Vagina (tissue), 2 donors: ENCODE data around the gene MOBP. TPM values are rescaled to one million over a fixed set of nuclear protein-coding genes. Genes with fewer than 3 reads are reported as not detected.

Experiments
- DNase-seq, 2 donors: peaks; one replicate each; pipeline ENCODE4 v3.0.0-alpha.2; 2017; ENCODE audit errors: extremely low spot score in 2 of 2
- H3K27ac ChIP-seq: fragments of 200-600 bp; sonication (generic); one replicate; pipeline ENCODE4 v1.5.1; 2019
- H3K27me3 ChIP-seq: fragments of 200-600 bp; sonication (generic); one replicate; pipeline ENCODE4 v1.5.1; 2019
- H3K36me3 ChIP-seq, 2 donors: fragments of 200-600 bp; sonication (generic); one replicate each; pipeline ENCODE4 v1.5.1; 2017 to 2019
- H3K4me1 ChIP-seq: fragments of 200-600 bp; sonication (generic); one replicate; pipeline ENCODE4 v1.5.1; 2019
- H3K4me3 ChIP-seq, 2 donors: fragments of 200-600 bp; sonication (generic); 1 replicate in 1 of 2; 2 replicates in 1 of 2; pipeline ENCODE4 v1.5.1; 2016 to 2019
- H3K9me3 ChIP-seq: fragments of 200-600 bp; sonication (generic); one replicate; pipeline ENCODE4 v1.5.1; 2019
- CTCF ChIP-seq, 3 experiments: fragments of 450-650 bp in 2 of 3; fragments of 200-600 bp in 1 of 3; sonication (generic) in 1 of 3; IDR thresholded peaks; one replicate each; pipeline ENCODE4 v1.5.1; 2017 to 2019; ENCODE audit warnings: antibody characterized with exemption in 3 of 3, mild to moderate bottlenecking in 2 of 3, moderate library complexity in 2 of 3
- POLR2A ChIP-seq, 2 donors: fragments of 450-650 bp; IDR thresholded peaks; one replicate each; pipeline ENCODE4 v1.6.1; 2017; ENCODE audit warnings: antibody characterized with exemption in 2 of 2, mild to moderate bottlenecking in 2 of 2, moderate library complexity in 2 of 2
- POLR2AphosphoS5 ChIP-seq, 2 donors: sonication (generic); formaldehyde crosslinking; IDR thresholded peaks; one replicate each; pipeline ENCODE4 v1.9.0; 2017; ENCODE audit warnings: antibody characterized with exemption in 2 of 2, mild to moderate bottlenecking in 2 of 2, low read depth in 1 of 2; ENCODE audit not compliant: insufficient read depth in 1 of 2
- intact Hi-C: fragments of 100-400 bp; cut with DNase I; formaldehyde crosslinking; loops from one replicate; pipeline ENCODE4 v1.15.1; 2023
- total RNA-seq: library from RNA; depleted of rRNA; stranded (reverse); fragments of >200 nt; gene quantifications from one replicate; pipeline ENCODE4 v1.2.3, GENCODE V29; 2016

The MOBP gene
- total RNA-seq, 1 donor from 2014 or later: not detected

GRCh38 chr3:39476783-39477182 is 9.3 kb downstream of the MOBP start:
- no peaks in the 10 kb centered on the region for H3K27me3 ChIP-seq
- no peaks in the 10 kb centered on the region for H3K4me1 ChIP-seq
- intact Hi-C loops: no loop called here
- no peaks in the 10 kb centered on the region for H3K36me3 ChIP-seq
- DNase-seq: no peak
- no peaks in the 10 kb centered on the region for H3K9me3 ChIP-seq
- TF ChIP-seq POLR2AphosphoS5 (IDR thresholded peaks at IDR 0.05; ENCODE audit: insufficient read depth in 1 of 2, low read depth in 1 of 2): no peak
- no peak for TF ChIP-seq POLR2A (IDR thresholded peaks at IDR 0.05)
- no peak for TF ChIP-seq CTCF (IDR thresholded peaks at IDR 0.05)
- H3K27ac ChIP-seq: no peak overlapping the region
- H3K4me3 ChIP-seq: no peak overlapping the region

- intact Hi-C loops: no loop called here
- no peak for DNase-seq
Observed at GRCh38 chr3:39478226-39478625, 10.7 kb downstream of the MOBP start.

GRCh38 chr3:39479701-39480414 is 12.4 kb downstream of the MOBP start:
- no peak for DNase-seq
- Histone ChIP-seq H3K27ac (no peak overlapping the region), H3K27me3 (no peaks in the 10 kb centered on the region), H3K9me3 (no peaks in the 10 kb centered on the region), H3K4me1 (no peaks in the 10 kb centered on the region), H3K36me3 (no peaks in the 10 kb centered on the region), H3K4me3 (no peak overlapping the region)
- no peak for TF ChIP-seq CTCF (IDR thresholded peaks at IDR 0.05)
- TF ChIP-seq POLR2A (IDR thresholded peaks at IDR 0.05): no peak
- TF ChIP-seq POLR2AphosphoS5 (IDR thresholded peaks at IDR 0.05; ENCODE audit: insufficient read depth in 1 of 2, low read depth in 1 of 2): no peak
- intact Hi-C loops: no loop called here

More at GRCh38 chr3:39478226-39478625, 10.7 kb downstream of the MOBP start:
- Histone ChIP-seq H3K4me1 (no peaks in the 10 kb centered on the region), H3K9me3 (no peaks in the 10 kb centered on the region), H3K27me3 (no peaks in the 10 kb centered on the region), H3K4me3 (no peak overlapping the region), H3K36me3 (no peaks in the 10 kb centered on the region), H3K27ac (no peak overlapping the region)
- TF ChIP-seq POLR2A (IDR thresholded peaks at IDR 0.05): no peak
- no peak for TF ChIP-seq POLR2AphosphoS5 (IDR thresholded peaks at IDR 0.05; ENCODE audit: insufficient read depth in 1 of 2, low read depth in 1 of 2)
- no peak for TF ChIP-seq CTCF (IDR thresholded peaks at IDR 0.05)

- intact Hi-C loops: no loop called here
- no peak overlapping the region for H3K27ac ChIP-seq
- H3K9me3 ChIP-seq: no peaks in the 10 kb centered on the region
- H3K4me1 ChIP-seq: no peaks in the 10 kb centered on the region
- H3K4me3 ChIP-seq: no peak overlapping the region
- H3K27me3 ChIP-seq: no peaks in the 10 kb centered on the region
- DNase-seq: no peak
- no peak for TF ChIP-seq POLR2A (IDR thresholded peaks at IDR 0.05)
- no peaks in the 10 kb centered on the region for H3K36me3 ChIP-seq
Observed at GRCh38 chr3:39485547-39485946, 18.1 kb downstream of the MOBP start.

GRCh38 chr3:39491014-39491413 is 23.5 kb downstream of the MOBP start:
- TF ChIP-seq CTCF (IDR thresholded peaks at IDR 0.05) (no peak), POLR2A (IDR thresholded peaks at IDR 0.05) (no peak), POLR2AphosphoS5 (IDR thresholded peaks at IDR 0.05; ENCODE audit: insufficient read depth in 1 of 2, low read depth in 1 of 2) (no peak)
- H3K36me3 ChIP-seq: no peaks in the 10 kb centered on the region
- H3K27me3 ChIP-seq: no peaks in the 10 kb centered on the region
- no peak overlapping the region for H3K4me3 ChIP-seq
- no peaks in the 10 kb centered on the region for H3K9me3 ChIP-seq
- H3K27ac ChIP-seq: no peak overlapping the region
- no peaks in the 10 kb centered on the region for H3K4me1 ChIP-seq
- no peak for DNase-seq
- intact Hi-C loops: no loop called here
